KMS-11 (cell line): ENCODE data around the gene KIRREL1.

Experiments used
- H2AFZ ChIP-seq: fragments of 200-600 bp; sonication (generic); 2 replicates; pipeline ENCODE4 v1.6.1; 2016; ENCODE audit warnings: antibody characterized with exemption, mixed run types, low read depth
- H3K27ac ChIP-seq: fragments of 200-600 bp; sonication (generic); 2 replicates; pipeline ENCODE4 v1.6.1; 2016; ENCODE audit warnings: mild to moderate bottlenecking, mixed run types
- H3K27me3 ChIP-seq: fragments of 200-600 bp; sonication (generic); 2 replicates; pipeline ENCODE4 v1.6.1; 2017; ENCODE audit warnings: mild to moderate bottlenecking, low read depth, mixed run types, moderate library complexity; ENCODE audit not compliant: insufficient read depth
- H3K36me3 ChIP-seq: fragments of 200-600 bp; sonication (generic); 2 replicates; pipeline ENCODE4 v1.6.1; 2017; ENCODE audit warnings: mild to moderate bottlenecking, mixed run types; ENCODE audit not compliant: insufficient read depth
- H3K4me1 ChIP-seq: fragments of 200-600 bp; sonication (generic); 2 replicates; pipeline ENCODE4 v1.6.1; 2016; ENCODE audit warnings: mild to moderate bottlenecking, low read depth, mixed run types; ENCODE audit not compliant: poor library complexity, severe bottlenecking
- H3K4me2 ChIP-seq: fragments of 200-600 bp; sonication (generic); 2 replicates; pipeline ENCODE4 v1.7.0; 2016; ENCODE audit warnings: mild to moderate bottlenecking, mixed run types
- H3K4me3 ChIP-seq: fragments of 200-600 bp; sonication (generic); IDR thresholded peaks from 2 replicates; pipeline ENCODE4 v1.6.1; 2017; ENCODE audit warnings: low read depth, low read length, mixed read lengths; ENCODE audit not compliant: insufficient read depth
- H3K79me2 ChIP-seq: fragments of 200-600 bp; sonication (generic); 2 replicates; pipeline ENCODE4 v1.6.1; 2016; ENCODE audit warnings: low read depth, mixed run types; ENCODE audit not compliant: insufficient read depth
- H3K9ac ChIP-seq: fragments of 200-600 bp; sonication (generic); 2 replicates; pipeline ENCODE4 v1.6.1; 2016; ENCODE audit warnings: mild to moderate bottlenecking, mixed run types
- H4K20me1 ChIP-seq: fragments of 200-600 bp; sonication (generic); 2 replicates; pipeline ENCODE4 v1.6.1; 2016; ENCODE audit warnings: mild to moderate bottlenecking, mixed run types; ENCODE audit not compliant: insufficient read depth
- CTCF ChIP-seq: fragments of 200-600 bp; sonication (generic); conservative IDR thresholded peaks from 2 replicates; pipeline ENCODE4 v1.6.1; 2017; ENCODE audit warnings: low read depth, mild to moderate bottlenecking, antibody characterized with exemption, low read length, moderate library complexity, mixed read lengths

The KIRREL1 gene

GRCh38 chr1:158048371-158049067, 55.1 kb downstream of the KIRREL1 start:
- Histone ChIP-seq H3K9ac (no peak overlapping the region), H3K27me3 (no peaks in the 10 kb centered on the region), H2AFZ (no peak overlapping the region), H3K36me3 (no peaks in the 10 kb centered on the region), H3K4me1 (no peaks in the 10 kb centered on the region), H3K27ac (no peak overlapping the region), H3K4me2 (no peak overlapping the region), H4K20me1 (no peaks in the 10 kb centered on the region), H3K79me2 (no peaks in the 10 kb centered on the region), H3K4me3 (no peak overlapping the region)
- no peak for TF ChIP-seq CTCF

GRCh38 chr1:158049853-158050252, 56.4 kb downstream of the KIRREL1 start:
- Histone ChIP-seq H4K20me1 (no peaks in the 10 kb centered on the region), H3K4me1 (no peaks in the 10 kb centered on the region), H3K79me2 (no peaks in the 10 kb centered on the region), H3K27me3 (no peaks in the 10 kb centered on the region), H3K4me3 (no peak overlapping the region), H3K36me3 (no peaks in the 10 kb centered on the region), H3K27ac (no peak overlapping the region), H2AFZ (no peak overlapping the region), H3K9ac (no peak overlapping the region), H3K4me2 (no peak overlapping the region)
- no peak for TF ChIP-seq CTCF

GRCh38 chr1:158053276-158053675, 59.8 kb downstream of the KIRREL1 start:
- Histone ChIP-seq H3K9ac (no peak overlapping the region), H3K36me3 (no peaks in the 10 kb centered on the region), H4K20me1 (no peaks in the 10 kb centered on the region), H3K4me1 (no peaks in the 10 kb centered on the region), H3K27me3 (no peaks in the 10 kb centered on the region), H3K4me3 (no peak overlapping the region), H3K79me2 (no peaks in the 10 kb centered on the region), H3K27ac (no peak overlapping the region), H2AFZ (no peak overlapping the region), H3K4me2 (no peak overlapping the region)
- TF ChIP-seq CTCF = no peak

- no peak overlapping the region for H3K4me3 ChIP-seq
- no peaks in the 10 kb centered on the region for H3K36me3 ChIP-seq
- H3K4me2 ChIP-seq = no peak overlapping the region
- no peak overlapping the region for H3K27ac ChIP-seq
- no peak overlapping the region for H3K9ac ChIP-seq
- no peak overlapping the region for H2AFZ ChIP-seq
- H3K27me3 ChIP-seq = no peaks in the 10 kb centered on the region
- no peaks in the 10 kb centered on the region for H3K79me2 ChIP-seq
- no peak for TF ChIP-seq CTCF
- H4K20me1 ChIP-seq = no peaks in the 10 kb centered on the region
- H3K4me1 ChIP-seq = no peaks in the 10 kb centered on the region
These were observed 61.3 kb downstream of the KIRREL1 start for GRCh38 chr1:158054721-158055120.
